Measurements from ENCODE around the gene PDZD4.

PDZD4 gene

DNA sequence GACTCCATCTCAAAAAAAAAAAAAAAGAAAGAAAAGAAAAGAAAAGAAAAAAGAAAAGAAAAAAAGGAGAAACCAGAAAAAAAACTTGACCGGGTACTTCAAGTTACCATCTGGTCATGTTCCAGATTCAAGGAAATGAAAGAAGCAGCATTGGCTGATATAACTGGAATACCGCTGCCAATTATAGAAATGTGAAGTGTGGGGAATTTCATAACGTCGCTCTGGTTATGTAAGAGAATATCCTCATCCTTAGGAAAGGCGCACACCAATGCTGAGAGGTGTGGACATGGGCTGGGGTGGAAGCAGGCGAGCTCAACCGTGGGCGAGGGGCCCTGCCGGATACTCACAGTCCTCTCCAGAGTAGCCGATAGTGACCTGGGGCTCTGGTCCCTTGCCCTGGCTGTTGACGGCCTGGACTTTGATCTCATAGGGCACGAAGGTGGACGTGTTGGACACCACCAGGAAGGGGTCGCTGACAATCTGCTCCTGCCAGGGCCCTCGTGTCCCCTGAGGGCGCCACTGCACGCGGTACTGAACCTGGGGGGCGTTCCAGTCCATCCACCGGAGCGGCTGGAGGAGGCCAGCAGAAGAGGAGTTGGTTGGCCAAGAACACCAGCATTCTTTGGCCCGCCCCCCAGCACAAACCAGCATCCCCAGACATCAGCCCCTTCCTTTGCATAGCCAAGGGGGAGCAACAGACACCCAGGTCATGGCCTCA lies 36.1 kb upstream of the PDZD4 start:
- no peak for DNase-seq

DNA sequence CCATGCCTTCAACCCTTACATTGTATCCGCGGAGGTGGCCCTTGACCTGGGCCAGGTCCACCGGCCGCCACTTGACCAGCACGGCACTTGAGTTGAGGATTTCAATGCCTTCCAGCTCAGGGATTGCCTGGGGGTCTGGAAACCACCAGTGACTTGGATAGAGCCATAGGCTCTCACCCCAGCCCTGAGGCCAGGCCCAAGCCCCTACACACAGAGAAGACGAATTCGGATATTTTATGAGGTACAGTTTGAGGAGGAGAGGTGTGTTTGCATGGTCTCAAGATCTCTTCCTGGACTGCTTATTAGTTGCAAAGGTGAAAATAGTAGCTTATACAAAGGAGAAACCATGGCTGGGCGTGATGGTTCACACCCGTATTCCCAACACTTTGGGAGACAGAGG lies 35.3 kb upstream of the PDZD4 start:
- DNase-seq = no peak

DNA sequence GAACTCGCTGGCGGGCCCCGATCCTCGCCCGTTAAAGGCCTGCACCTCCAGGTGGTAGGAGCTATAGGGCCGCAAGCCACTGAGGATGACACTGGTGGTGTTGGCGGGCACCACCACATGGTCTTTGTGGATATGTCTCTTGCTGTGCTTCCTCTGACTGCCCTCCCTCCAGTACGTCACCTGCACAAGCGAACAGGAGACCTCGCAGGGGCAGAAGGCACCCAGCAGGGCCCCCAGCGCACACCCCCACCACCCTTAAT lies 34.9 kb upstream of the PDZD4 start:
- no peak for DNase-seq

DNA sequence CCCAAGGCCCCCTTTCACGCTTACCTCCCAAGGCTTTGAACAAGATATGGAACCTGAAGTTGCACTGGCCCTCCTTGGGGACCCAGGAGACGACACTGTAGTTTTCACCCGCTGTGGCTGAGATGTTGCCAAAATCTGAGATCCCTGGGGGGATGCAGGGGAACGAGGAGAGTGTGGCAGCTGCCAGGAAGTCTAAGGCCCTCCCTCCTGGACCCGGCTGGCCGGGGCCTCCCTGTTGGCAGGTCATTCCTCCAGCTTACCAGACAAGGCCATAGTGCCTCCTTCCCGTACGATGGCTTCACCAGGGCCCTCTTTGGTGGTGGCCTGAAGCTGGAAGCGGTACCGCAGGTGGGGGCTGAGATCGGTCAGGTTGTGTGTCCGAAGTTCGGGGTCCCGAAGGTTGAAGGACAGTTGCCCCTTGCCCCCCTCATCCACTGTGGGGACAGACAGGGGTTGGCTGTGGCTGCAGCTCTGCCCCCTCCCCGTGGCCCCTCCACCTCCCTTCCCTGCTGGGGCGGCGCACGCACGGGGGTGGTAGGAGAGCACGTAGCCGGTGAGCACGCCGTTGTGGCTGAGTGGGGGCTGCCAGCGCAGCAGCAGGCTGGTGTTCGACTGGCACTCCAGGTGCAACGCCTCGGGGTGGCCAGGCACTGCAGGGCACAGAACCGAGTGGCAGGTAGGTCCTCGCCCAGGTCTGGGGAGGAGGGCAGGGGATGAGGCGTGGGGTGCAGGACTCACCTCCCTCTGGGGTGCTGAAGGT lies 34.4 kb upstream of the PDZD4 start:
- DNase-seq = no peak

DNA sequence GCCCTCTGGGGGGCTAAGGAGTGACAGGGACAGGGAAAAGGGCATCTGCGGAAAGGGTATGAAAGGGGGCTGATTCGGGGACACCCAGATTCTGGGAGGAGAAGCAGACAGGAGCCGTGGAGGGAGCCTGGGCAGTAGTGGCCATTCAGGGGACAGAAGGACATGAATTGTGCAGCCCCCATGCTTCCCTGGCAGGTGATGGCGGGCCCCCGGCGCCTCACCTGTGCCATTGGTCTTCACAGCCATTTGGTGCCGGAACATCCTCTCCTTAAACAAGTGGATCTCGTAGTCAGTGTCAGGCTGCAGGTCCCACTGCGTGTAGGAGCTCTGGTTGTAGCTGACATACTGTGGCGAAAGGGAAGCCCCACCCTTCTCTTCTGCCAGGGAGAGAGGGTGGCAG lies 33.8 kb upstream of the PDZD4 start:
- DNase-seq = no peak

DNA sequence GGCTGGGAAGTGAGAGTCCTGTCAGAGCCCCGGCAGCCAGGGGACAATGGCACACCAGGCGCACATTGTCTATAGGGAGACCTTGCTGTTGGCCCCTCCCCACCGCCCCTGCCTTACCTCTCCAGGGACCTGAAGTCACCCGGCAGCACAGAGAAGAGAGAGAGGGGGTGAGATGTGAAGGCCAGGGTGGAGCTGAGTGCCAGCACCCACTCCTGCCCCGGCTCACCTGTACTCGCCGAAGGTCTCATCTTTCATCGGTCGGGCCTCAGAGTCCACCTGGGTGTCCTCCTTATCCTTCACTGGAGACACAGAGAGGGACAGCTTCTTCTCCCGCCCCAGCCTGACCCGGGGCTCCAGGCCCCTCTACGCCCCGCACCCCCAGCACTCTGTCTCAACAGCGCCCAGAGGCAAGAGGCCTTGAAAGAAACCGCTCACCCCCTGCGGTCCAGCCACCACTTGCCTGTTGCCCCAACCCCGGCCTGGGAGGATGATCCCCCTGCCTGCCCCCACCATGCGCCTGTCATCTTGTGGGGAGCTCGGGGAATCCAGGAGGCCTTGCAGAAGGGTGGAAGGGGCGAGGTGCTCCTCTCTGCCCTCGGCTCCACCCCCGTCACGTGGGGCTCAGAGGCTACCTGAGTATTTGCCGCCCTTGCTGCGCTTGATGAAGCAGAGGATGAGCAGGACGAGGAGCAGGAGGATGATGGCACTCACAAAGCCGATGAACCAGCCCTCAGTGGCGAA lies 33.1 kb upstream of the PDZD4 start:
- no peak for DNase-seq

DNA sequence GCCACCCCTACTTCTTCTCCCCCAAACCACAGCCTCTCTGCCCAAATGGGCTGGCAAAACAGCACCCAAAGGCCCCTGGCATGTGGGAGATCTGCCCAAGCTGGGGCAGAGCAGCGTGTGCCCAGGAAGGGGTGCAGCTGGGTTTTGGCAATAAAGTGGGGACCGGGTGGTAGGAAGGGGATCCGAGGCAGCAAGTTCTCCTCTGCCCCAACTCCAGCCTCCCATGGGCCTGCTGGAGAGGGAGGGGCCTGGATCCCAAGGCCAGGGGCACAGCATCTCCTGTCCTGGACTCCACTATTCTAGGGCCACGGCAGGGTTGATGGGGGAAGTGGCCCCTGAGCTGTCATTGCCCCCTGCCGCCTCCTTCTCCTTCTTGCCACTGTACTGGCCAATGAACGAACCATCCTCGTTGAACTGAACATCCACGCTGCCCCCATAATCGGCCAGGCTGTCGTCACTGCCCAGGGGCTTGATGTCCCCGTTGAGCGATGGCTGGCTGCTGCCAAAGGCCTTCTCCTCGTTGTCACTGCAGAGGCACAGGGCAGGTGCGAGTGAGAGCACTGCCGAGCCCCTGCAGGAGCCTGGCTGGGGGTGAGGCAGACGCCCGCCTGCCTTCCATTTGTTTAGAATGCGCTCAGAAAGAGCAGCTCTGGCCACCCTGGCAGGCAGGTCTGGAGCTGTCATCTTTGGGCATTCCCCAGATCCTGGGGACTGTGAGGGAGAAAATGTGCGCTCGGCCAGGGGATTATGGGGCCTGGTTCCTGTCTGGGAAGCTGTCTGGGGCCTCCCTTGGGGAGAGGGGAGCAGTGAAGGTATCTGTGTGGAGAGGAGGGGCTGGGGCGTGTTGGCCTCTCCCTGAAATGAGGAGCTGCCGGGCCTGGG lies 32.3 kb upstream of the PDZD4 start:
- DNase-seq = no peak

DNA sequence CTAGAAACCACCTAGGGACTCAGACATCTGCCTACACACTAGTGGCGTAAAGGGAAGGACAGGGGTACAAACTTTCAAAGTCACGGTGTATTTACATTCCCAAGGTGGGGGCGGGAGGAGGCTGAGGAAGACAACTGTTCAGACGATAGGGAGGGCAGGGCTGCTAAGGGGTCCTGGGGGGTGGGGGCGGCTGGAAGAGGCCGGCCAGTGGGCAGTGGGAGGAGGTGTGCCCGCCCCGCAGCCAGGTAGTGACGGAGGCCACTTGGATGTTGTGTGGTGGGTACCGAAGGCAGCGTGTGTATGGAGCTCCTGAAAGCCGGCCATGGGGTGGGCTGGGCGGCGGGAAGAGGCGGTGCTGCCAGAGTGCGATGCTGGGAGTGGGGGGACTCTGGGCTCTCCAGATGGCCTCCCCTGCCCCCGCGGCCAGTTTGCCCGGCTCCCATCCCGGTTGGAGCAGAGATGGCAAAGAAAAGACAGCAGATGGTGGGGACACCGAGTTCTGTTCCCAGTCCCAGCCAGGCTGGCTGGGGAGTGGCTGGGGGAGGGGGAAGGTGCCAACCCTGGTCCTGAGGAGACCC lies 31.5 kb upstream of the PDZD4 start:
- DNase-seq = no peak

DNA sequence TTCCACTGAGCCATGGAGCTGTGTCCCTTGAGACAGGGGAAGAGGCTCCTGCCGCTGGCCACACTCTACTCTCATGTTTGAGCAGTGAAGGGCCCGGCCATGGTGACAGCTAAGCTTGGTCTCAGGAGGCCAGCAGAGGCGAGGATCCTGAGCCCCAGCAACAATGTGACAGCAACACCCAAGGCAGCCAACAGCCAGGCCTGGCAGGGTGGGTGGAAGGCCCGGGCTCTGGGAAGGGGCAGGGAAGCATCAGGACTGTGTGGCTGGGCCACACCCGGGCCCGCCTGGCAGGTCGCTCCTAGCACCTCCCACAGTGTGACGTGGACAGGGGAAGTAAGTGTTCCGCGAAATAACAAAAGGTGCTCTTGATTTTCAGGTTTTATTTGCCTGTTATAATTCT lies 30.8 kb upstream of the PDZD4 start:
- DNase-seq = no peak

DNA sequence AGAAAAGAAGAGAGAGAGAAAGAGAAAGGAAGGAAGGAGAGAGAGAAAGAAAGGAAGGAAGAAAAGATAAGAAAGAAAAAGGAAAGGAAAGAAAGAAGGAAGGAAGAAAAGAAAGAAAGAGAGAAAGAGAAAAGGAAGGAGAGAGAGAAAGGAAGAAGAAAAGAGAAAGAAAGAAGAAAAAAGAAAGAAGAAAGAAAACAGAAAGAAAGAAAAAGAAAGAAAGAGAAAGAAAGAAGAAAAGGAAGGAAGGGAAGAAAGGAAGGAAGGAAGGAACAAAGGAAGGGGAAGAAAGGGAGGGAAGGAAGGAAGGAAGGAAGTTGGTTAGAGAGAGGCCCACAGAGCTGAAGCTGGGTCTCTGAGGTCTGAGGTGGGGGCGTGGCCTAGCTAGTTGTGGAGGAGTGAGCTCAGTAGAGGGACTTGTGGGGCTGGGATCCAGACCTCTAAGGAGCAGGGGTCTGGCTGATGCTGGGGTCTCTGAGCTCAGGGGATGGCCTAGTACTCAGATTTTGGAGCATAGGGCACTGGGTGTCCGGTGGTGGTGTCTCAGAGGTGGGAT lies 27.1 kb upstream of the PDZD4 start:
- no peak for DNase-seq

DNA sequence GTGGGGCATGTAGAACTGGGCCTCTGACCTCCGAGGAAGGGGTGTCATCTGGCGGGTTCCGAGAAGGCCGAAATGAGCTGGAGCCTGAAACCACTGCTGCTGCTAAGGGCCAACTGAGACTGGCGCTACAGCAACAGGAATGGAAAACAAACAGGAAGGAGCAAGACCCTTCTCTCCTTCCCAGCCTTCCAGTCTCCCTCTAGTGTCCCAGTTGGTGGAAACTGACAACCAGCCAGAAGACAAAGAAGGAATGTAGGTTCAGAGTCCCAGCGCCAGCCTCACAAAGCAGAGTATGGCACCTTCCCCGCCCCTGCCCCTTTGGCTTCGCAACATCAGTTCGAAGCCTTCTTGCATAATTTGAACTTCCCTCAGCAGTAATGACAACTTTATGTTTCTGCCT lies 24.4 kb upstream of the PDZD4 start:
- no peak for DNase-seq

DNA sequence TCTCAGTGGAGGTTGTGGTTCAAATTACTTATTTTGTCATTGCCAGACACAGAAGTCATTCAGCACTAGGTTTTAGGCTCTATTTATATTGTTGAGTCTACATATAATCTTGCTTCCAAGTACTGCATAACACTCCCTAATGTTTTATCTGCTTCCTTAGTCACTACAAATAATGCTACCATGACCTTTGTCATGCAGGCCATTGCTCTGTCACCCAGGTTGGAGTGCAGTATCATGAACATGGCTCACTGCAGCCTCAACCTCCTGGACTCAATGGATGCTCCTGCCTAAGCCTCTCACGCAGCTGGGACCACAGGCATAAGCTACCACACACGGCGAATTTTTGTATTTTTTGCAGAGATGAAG lies 23.5 kb upstream of the PDZD4 start:
- DNase-seq = no peak

DNA sequence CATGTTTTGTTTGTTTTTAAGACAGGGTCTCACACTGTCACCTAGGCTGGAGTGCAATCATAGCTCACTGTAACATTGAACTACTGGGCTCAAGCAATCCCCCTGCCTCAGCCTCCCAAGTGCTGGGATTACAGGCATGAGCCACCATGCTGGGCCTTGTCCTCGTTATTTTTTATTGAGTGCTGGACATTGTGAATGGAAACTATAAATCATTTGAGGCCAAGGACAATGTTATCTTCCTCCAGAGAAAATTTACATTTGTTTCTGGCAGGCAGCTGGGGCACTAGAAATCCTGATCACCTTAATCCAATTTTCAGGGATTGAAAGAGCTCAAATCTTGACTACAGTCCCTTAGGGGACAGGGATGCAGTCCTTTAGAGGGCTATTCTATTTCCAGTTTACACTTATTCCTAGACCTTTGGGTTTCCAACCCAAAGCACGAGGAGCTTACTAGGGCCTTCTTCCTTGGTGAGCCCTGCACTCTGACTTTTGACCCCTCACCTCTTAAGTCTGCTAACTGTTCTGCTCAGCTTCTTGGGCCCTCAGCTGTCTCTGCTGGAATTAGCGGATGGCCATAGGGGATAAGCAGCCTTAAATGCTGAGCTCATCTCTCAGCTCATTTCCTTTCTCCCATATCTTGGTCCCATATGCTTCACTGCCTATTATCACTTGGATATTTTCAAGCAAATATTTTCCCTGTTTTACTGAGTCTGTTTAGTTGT lies 23.0 kb upstream of the PDZD4 start:
- no peak for DNase-seq

DNA sequence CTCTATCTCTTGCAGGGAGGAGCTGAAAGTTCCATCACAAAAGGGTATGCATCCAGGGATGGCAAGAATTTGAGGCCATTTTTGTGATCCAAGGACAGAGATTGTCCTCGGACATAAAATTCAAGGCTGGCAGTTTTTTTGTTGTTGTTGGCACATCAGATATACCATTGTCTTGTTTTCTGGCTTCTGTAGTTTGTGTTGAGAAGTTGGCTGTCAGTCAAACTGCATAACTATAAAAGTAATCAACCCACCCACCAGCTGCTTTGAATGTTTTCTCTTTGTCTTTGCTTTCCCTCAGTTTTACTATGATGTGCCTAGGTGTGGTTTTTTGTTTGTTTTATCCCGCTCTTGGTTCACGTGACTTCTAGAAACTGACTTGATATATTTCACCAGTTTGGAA lies 21.6 kb upstream of the PDZD4 start:
- DNase-seq = no peak

DNA sequence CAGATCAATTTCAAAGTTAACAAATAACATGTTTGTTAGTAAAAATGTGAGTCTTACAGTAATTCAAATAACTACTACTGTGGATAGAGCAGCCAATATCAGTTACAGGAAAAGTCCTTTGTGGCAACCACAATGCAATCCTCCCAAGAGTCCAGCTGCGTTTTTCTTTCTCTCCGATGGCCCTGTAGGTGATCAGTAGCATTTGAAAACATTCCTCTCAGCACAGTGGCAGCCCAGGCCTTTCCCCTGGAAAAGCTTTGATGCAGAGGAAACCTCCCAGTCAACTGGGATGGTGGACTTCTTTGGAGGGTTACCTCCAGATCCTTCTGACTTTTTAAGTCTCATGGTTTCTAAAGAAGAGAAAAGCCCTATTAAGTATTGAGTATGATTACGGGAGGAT lies 18.0 kb upstream of the PDZD4 start:
- no peak for DNase-seq

DNA sequence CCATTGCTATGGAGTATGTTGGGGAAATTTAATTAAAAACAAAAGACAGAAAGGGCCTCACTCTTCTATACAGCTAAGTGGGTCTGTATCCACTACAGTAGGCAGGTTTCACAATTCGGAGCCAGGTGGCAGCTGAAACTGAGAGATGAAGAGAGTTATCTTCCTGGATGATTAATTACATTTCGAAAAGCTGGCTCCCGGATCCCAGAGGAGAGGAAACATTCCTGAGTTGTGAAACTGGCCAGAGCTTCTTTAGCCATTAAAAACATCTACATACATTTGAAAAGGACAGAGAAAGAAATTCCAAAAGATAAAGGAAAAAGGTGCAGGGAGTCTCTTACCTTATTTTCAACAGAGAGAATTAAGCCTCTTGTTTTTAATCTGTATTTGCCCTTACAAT lies 15.5 kb upstream of the PDZD4 start:
- no peak for DNase-seq

DNA sequence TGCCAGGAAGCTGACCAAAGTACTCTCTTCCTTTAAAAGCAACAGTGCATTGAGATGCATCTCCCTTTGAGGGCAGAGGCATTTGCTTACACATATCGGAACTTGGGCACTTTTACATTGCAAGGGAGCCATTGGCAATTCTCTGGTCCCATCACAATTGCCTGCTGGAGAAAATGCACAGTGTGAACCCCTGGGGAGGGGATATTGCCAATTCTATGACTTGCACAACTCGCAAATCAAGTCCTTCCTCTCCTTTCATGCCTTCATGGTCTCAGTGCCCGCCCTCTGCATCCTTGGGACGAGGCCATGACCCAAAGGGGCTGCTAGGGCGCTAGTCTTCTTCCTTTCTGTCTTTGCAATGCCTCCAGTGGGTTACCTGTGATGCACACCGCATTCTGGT lies 14.9 kb upstream of the PDZD4 start:
- no peak for DNase-seq

DNA sequence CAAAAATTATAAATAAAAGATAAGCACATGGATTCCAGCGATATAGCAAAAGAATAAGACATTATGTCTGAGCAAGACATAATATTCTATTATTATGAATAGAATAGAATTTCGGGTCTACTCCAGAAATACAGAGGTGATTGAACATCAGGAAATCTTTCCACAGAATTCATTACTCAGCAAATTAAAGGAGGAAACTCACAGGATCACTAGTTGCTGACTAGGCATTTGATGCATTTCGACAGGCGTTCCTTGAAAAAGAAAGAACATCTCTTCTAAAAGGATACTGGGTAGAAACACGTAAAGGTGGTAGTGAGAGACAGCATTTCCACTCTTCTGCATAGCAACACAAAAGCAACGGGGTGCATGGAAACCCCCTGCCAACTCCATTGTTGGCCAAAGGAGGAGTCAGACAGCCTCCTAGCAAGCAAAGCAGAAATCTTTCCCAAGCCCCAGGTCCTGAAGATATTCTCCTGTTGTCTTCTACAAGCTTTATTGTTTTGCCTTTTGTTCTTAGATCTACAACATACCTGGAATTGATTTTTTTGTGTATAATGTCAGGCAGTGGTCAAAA lies 14.3 kb upstream of the PDZD4 start:
- DNase-seq = peak; percentile 22

DNA sequence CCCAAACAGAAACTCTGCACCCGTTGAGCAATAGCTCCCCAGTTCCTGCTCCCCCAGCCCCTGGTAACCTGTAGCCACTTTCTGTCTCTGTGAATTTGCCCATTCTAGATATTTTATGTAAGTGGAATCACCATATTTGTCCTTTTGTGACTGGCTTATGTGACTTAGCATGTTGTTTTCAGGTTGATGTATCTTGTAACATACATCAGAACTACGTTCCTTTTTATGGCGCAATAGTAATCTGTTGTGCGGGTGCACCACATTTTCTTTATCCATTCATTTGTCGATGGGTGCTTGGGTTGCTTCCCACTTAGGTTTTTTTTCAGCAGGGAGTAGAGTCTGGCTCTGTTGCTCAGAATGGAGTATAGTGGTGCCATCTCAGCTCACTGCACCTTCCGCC lies 6.6 kb upstream of the PDZD4 start:
- DNase-seq = no peak

DNA sequence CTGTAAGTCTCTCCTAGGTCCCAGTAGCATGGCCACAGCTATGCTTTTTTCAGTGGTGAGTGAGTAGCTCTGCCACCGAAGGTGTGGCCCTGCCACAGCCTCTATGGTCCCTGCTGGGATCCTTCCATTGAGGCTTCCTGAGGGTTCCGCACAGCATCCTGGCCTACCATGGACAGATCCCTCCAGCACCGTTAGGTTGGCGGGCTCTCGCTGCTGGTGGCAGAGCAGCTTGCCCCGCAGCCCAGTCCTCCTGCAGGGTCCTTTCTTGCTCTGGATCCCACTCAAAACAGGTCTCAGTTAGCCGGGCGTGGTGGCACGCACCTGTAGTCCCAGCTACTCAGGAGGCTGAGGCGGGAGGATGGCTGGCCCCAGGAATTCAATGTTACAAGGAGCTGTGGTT lies 2.4 kb upstream of the PDZD4 start:
- DNase-seq = no peak

DNA sequence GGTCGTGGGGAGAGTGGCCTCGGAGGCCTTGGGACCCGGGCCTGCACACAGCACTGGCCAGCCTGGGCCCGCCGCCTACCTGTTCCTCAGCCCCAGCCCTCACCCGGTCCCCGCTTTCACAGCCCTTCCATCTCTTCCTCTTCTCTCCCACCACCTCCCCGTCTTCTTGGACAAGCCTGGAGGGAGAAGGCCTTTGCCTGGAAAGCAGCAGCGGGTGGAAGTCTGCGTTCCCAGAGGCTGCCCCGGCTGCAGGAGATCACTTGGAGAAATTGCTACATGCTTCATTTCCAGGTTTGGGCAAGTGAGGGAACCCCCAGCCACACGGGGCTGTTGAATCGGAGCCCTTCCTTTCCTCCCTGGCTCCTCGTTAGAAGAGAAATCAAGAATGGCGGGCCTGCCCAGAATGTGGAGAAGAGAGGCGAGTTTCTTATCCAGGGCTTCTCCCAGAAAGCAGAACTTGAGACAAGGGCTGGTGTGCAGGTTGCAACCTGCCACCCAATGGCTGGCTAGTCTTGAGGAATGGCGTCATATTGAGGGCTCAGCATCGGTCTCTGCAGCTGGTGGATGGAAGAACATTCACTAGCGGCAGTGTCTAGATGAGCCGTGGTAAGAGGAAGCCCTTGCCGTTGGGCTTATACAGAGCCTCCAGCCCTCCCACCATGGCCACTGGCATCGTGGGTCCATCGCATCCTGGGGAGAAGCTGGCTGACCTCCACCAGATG lies 1.2 kb upstream of the PDZD4 start:
- DNase-seq = no peak
